ENCODE results near the gene RBM47. TPM values are rescaled to one million over a fixed set of nuclear protein-coding genes. Genes with fewer than 3 reads are reported as not detected.

Gene RBM47

DNA sequence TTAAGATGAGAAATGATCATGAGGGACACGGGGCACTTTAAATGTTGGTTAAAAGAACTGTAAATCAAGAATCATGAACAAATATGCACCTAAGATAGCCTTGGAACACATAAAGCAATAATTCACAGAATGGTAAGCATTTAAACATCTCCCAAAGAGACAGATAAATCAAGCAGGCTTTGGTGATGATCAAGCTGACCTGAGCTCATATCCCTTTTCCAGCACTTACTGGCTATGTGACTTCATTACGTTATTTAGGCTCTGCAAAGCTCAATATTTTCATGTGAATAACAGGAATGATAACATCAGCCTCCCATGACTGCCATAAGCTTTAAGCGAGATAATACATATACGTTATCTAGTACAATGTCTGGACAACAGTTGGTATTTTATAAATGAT, 239.7 kb downstream of the RBM47 start:
- Histone ChIP-seq H3K4me3 (ENCODE audit: low read length) (no peak overlapping the region), H3K9me3 (replicated peaks; ENCODE audit: low read length) (no peaks in the 10 kb centered on the region), H3K9ac (ENCODE audit: low read depth, low read length) (no peak overlapping the region), H3K4me1 (ENCODE audit: control insufficient read depth, insufficient read depth, low read length) (no peaks in the 10 kb centered on the region), H3K27me3 (ENCODE audit: control insufficient read depth, insufficient read depth, low read length) (peaks cover 9% of the 10 kb centered on the region), H3K4me2 (ENCODE audit: low read length) (no peak overlapping the region), H3K36me3 (ENCODE audit: insufficient read depth, low read length) (no peaks in the 10 kb centered on the region)

DNA sequence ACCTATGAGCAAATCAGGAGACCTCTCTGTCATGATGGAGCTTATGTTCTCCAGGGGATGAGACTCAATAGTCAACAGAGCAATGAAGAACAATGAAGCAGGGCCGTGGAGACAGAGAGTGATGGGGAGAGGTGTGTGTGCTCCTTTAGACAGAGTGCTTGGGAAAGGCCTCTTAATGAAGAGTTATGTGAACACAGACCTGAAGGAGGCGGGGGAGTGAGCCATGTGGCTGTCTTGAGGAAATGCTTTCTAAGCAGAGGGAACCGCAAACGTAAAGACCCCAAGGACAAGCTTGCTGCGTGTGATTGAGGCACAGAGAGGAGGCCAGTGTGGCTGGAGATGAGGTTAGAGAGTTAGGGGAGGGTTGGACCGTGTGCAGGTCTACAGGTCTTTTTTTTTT, 241.4 kb downstream of the RBM47 start:
- H3K4me2 ChIP-seq (ENCODE audit: low read length), result no peak overlapping the region
- H3K36me3 ChIP-seq (ENCODE audit: insufficient read depth, low read length), result no peaks in the 10 kb centered on the region
- H3K27me3 ChIP-seq (ENCODE audit: control insufficient read depth, insufficient read depth, low read length), result peaks cover 9% of the 10 kb centered on the region
- H3K4me3 ChIP-seq (ENCODE audit: low read length), result no peak overlapping the region
- H3K9ac ChIP-seq (ENCODE audit: low read depth, low read length), result no peak overlapping the region
- H3K9me3 ChIP-seq (replicated peaks; ENCODE audit: low read length), result no peaks in the 10 kb centered on the region
- H3K4me1 ChIP-seq (ENCODE audit: control insufficient read depth, insufficient read depth, low read length), result no peaks in the 10 kb centered on the region

DNA sequence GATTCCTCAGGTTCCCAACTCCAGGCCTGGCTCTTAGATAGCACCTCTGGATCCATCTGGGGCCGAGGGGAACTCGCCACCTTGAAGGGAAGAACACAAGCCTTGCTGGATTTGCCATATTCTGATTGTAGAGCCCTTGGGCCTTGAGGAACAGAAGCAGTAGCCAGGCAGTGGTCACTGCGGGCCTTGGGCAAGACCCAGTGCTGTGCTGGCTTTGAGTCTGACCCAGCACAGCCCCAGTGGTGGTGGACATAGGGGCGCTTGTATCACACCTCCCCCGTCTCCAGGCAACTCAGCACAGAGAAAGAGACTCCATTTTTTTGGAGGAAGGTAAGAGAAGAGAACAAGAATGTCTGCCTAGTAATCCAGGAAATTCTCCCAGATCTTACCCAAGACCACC, 249.0 kb downstream of the RBM47 start:
- Histone ChIP-seq H3K9me3 (replicated peaks; ENCODE audit: low read length) (no peaks in the 10 kb centered on the region), H3K4me3 (ENCODE audit: low read length) (no peak overlapping the region), H3K27me3 (ENCODE audit: control insufficient read depth, insufficient read depth, low read length) (peaks cover 3% of the 10 kb centered on the region), H3K4me2 (ENCODE audit: low read length) (no peak overlapping the region), H3K9ac (ENCODE audit: low read depth, low read length) (no peak overlapping the region), H3K4me1 (ENCODE audit: control insufficient read depth, insufficient read depth, low read length) (no peaks in the 10 kb centered on the region), H3K36me3 (ENCODE audit: insufficient read depth, low read length) (no peaks in the 10 kb centered on the region)

DNA sequence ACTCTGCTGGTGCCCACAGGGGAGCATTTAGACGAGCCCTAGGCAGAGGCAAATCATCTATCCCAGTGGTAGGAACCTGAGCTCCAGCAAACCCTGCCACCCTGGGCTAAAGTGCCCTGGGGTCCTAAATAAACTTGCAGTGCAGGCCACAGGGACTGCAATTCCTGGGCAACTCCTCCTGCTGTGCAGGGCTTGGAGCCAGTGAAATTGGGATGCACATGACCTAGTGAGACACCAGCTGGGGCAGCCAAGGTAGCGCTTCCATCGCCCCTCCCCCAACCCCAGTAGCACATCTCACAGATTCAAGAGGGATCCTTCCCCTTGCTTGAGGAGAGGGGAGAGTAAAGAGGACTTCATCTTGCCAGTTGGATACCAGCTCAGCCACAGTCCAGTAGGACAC, 250.4 kb downstream of the RBM47 start:
- no peak overlapping the region for H3K9ac ChIP-seq (ENCODE audit: low read depth, low read length)
- peaks cover 9% of the 10 kb centered on the region for H3K27me3 ChIP-seq (ENCODE audit: control insufficient read depth, insufficient read depth, low read length)
- no peaks in the 10 kb centered on the region for H3K9me3 ChIP-seq (replicated peaks; ENCODE audit: low read length)
- H3K36me3 ChIP-seq (ENCODE audit: insufficient read depth, low read length), result no peaks in the 10 kb centered on the region
- H3K4me1 ChIP-seq (ENCODE audit: control insufficient read depth, insufficient read depth, low read length), result no peaks in the 10 kb centered on the region
- no peak overlapping the region for H3K4me3 ChIP-seq (ENCODE audit: low read length)
- no peak overlapping the region for H3K4me2 ChIP-seq (ENCODE audit: low read length)

DNA sequence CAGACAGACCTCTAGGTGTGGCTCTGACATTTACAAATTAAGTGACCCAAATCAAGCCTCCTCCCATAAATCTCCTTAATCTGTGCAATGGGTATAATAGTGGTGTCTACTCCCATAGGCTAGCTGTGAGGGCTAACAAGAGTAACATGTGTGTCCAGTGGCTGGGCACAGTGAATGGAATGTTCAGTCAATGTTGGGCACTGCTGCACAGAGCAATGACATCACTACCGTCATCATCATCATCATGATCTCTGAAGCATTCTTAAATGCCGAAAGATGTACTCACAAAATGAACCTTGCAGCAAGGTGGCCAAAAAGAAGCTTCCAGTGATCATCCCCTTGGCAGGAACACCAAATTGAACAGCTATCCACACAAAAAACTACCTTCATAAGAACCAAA, 251.0 kb downstream of the RBM47 start:
- Histone ChIP-seq H3K4me2 (ENCODE audit: low read length) (no peak overlapping the region), H3K27me3 (ENCODE audit: control insufficient read depth, insufficient read depth, low read length) (peaks cover 9% of the 10 kb centered on the region), H3K36me3 (ENCODE audit: insufficient read depth, low read length) (no peaks in the 10 kb centered on the region), H3K9me3 (replicated peaks; ENCODE audit: low read length) (no peaks in the 10 kb centered on the region), H3K4me1 (ENCODE audit: control insufficient read depth, insufficient read depth, low read length) (no peaks in the 10 kb centered on the region), H3K4me3 (ENCODE audit: low read length) (no peak overlapping the region), H3K9ac (ENCODE audit: low read depth, low read length) (no peak overlapping the region)

DNA sequence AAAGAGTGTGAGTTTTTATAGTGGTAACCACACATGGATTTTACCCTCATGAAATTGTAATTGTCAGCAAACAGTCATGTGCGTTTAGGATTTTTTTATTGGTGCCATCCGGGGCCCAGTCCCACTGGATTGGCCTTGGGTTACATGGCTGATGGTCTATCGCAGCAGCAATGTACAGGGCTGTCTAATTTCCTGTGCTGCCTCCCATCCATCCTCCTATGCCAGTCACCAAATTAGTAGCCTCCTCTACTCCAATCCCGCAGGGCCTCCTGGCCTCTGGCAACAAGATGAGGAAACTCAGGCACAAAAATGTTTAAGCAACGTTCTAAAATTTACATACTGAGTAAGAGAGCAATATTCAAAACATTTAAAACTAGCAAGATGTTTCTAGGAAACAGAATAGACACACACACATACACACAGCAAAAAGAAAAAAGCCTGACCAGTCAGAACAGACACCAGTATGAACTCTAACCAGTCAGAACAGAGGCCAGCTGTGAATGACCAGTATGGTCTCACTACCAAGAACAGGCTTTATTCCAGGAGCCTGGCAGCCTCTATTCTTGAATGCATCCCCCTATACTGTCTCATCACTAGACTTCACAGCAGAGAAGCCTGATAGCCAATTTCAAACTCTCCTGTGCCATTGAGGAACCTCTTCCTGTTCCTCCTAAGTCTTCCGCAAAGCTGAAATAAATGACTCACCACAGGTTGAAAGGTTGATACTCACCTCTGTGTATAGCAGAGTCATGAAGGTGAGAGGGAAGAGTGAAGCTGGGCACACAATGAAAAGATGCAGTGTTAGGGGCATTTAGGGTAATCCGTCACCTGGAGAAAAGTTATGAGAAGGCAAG, 251.9 kb downstream of the RBM47 start:
- no peaks in the 10 kb centered on the region for H3K4me1 ChIP-seq (ENCODE audit: control insufficient read depth, insufficient read depth, low read length)
- H3K4me3 ChIP-seq (ENCODE audit: low read length), result no peak overlapping the region
- H3K9me3 ChIP-seq (replicated peaks; ENCODE audit: low read length), result no peaks in the 10 kb centered on the region
- H3K27me3 ChIP-seq (ENCODE audit: control insufficient read depth, insufficient read depth, low read length), result peaks cover 9% of the 10 kb centered on the region
- H3K36me3 ChIP-seq (ENCODE audit: insufficient read depth, low read length), result no peaks in the 10 kb centered on the region
- H3K4me2 ChIP-seq (ENCODE audit: low read length), result no peak overlapping the region
- H3K9ac ChIP-seq (ENCODE audit: low read depth, low read length), result no peak overlapping the region

DNA sequence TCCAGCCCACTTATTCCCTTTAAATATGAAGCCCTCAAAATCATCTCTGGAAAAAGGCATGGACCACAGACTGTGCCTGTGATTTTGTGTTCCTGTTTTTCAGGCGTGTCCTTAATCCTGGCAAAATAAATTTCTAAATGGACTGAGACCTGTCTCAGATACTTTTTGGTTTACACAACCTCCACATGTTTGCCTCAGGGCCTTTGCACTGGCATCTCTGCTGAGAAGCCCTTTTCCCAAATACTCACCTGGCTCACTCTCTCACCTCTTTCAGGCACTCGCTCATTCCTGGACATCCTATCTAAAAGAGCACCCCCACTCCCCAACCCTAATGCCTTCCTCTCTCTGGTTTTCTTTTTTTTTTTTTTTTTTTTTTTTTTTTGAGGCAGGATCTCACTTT, 254.0 kb downstream of the RBM47 start:
- Histone ChIP-seq H3K4me1 (ENCODE audit: control insufficient read depth, insufficient read depth, low read length) (no peaks in the 10 kb centered on the region), H3K36me3 (ENCODE audit: insufficient read depth, low read length) (no peaks in the 10 kb centered on the region)

DNA sequence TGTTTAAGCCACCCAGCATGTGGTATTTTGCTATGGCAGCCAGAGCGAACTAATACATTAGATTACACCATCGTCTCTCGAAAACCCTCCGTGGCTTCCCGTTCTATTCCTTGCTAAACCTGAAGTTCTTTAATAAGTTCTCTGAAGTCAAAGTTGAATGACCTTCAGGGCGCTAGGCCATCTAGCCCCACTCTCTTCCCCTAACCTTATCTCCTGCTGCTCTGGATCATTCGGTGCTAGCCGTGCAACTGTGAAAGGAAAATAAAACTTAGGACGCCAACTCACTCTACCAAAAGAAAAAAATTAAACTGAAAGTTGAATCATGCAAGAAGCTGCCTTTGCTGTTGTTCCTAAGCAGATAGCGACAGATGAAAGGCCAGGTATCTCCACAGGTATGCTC, 254.6 kb downstream of the RBM47 start:
- no peak overlapping the region for H3K4me2 ChIP-seq (ENCODE audit: low read length)
- no peak overlapping the region for H3K4me3 ChIP-seq (ENCODE audit: low read length)
- peaks cover 19% of the 10 kb centered on the region for H3K27me3 ChIP-seq (ENCODE audit: control insufficient read depth, insufficient read depth, low read length)
- H3K36me3 ChIP-seq (ENCODE audit: insufficient read depth, low read length), result no peaks in the 10 kb centered on the region
- H3K9me3 ChIP-seq (replicated peaks; ENCODE audit: low read length), result no peaks in the 10 kb centered on the region
- no peak overlapping the region for H3K9ac ChIP-seq (ENCODE audit: low read depth, low read length)
- H3K4me1 ChIP-seq (ENCODE audit: control insufficient read depth, insufficient read depth, low read length), result no peaks in the 10 kb centered on the region

More for the DNA sequence above, 254.0 kb downstream of the RBM47 start:
- Histone ChIP-seq H3K9ac (ENCODE audit: low read depth, low read length) (no peak overlapping the region), H3K9me3 (replicated peaks; ENCODE audit: low read length) (no peaks in the 10 kb centered on the region), H3K4me2 (ENCODE audit: low read length) (no peak overlapping the region), H3K27me3 (ENCODE audit: control insufficient read depth, insufficient read depth, low read length) (peaks cover 19% of the 10 kb centered on the region), H3K4me3 (ENCODE audit: low read length) (no peak overlapping the region)

DNA sequence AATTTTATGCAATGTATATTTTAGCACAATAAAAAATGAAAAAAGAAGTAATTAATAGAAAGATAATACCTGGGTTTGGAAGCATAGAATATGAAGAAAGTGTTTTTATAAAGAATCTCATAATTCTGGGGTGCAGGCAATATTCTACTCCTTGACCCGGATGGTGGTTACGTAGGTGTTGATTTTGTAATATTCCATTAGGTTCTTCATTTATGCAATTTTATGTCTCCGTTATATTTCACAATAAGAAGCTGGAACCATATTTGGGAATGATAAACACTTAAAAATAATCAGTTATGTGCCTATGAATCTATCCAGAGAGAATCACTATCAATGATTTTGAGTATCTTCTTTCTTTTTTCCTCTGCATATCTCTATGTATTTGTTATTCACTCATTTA, 256.0 kb downstream of the RBM47 start:
- Histone ChIP-seq H3K27me3 (ENCODE audit: control insufficient read depth, insufficient read depth, low read length) (peaks cover 18% of the 10 kb centered on the region), H3K9me3 (replicated peaks; ENCODE audit: low read length) (no peaks in the 10 kb centered on the region), H3K9ac (ENCODE audit: low read depth, low read length) (no peak overlapping the region), H3K36me3 (ENCODE audit: insufficient read depth, low read length) (no peaks in the 10 kb centered on the region), H3K4me1 (ENCODE audit: control insufficient read depth, insufficient read depth, low read length) (no peaks in the 10 kb centered on the region), H3K4me2 (ENCODE audit: low read length) (no peak overlapping the region), H3K4me3 (ENCODE audit: low read length) (no peak overlapping the region)

Small RNA genes lying within 50 kb of the gene (small RNA-seq; reads per million reads assigned to genes)
- gene AC098869.1 (not detected), gene MIR4802 (not detected), gene RNU7-74P (not detected)

Data from skeletal muscle satellite cell (primary cell).